ENCODE measurements around the gene CASQ2. TPM values are rescaled to one million over a fixed set of nuclear protein-coding genes. Genes with fewer than 3 reads are reported as not detected.

Gene CASQ2
- polyA plus RNA-seq, 1 of the 3 experiments (the other 2 are of a cell fraction) = not detected

DNA sequence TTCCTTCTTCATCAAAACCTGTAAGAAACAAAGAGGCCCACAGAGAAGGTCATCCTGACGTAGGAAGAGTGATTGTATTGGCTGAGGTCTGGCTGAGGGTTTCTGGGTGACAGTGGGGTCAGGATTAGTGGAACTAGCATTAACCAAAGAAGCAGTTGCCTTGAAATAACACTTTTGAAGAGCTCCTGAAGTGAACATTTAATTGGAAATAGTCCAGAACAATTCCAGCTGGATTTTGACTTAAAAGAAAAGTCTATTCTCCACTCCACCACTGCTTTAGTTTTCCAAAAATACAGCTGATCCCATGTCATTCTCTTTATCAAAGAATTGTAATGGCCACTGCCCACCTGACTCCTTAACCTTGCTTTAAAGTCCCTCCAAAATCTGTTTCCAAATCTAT lies 27.7 kb downstream of the CASQ2 start (continued):
- TF ChIP-seq, protein P1, sequence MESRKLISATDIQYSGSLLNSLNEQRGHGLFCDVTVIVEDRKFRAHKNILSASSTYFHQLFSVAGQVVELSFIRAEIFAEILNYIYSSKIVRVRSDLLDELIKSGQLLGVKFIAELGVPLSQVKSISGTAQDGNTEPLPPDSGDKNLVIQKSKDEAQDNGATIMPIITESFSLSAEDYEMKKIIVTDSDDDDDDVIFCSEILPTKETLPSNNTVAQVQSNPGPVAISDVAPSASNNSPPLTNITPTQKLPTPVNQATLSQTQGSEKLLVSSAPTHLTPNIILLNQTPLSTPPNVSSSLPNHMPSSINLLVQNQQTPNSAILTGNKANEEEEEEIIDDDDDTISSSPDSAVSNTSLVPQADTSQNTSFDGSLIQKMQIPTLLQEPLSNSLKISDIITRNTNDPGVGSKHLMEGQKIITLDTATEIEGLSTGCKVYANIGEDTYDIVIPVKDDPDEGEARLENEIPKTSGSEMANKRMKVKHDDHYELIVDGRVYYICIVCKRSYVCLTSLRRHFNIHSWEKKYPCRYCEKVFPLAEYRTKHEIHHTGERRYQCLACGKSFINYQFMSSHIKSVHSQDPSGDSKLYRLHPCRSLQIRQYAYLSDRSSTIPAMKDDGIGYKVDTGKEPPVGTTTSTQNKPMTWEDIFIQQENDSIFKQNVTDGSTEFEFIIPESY (IDR thresholded peaks at IDR 0.05; ENCODE audit: borderline replicate concordance, low read depth) = no peak
- TF ChIP-seq TEAD4 (IDR thresholded peaks at IDR 0.05; ENCODE audit: borderline replicate concordance, insufficient read depth) (no peak), RXRA (IDR thresholded peaks at IDR 0.05; ENCODE audit: borderline replicate concordance, low read depth) (no peak), RCOR1 (IDR thresholded peaks at IDR 0.05; ENCODE audit: low read length) (no peak), RFX5 (IDR thresholded peaks at IDR 0.05; ENCODE audit: low read length) (no peak), CHD2 (IDR thresholded peaks at IDR 0.05; ENCODE audit: low read length, partially characterized antibody) (no peak), JUND (IDR thresholded peaks at IDR 0.05) (no peak)
- TF ChIP-seq, protein P2, sequence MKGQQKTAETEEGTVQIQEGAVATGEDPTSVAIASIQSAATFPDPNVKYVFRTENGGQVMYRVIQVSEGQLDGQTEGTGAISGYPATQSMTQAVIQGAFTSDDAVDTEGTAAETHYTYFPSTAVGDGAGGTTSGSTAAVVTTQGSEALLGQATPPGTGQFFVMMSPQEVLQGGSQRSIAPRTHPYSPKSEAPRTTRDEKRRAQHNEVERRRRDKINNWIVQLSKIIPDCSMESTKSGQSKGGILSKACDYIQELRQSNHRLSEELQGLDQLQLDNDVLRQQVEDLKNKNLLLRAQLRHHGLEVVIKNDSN (IDR thresholded peaks at IDR 0.05; ENCODE audit: borderline replicate concordance, low read depth) = no peak
- TF ChIP-seq, protein P3, sequence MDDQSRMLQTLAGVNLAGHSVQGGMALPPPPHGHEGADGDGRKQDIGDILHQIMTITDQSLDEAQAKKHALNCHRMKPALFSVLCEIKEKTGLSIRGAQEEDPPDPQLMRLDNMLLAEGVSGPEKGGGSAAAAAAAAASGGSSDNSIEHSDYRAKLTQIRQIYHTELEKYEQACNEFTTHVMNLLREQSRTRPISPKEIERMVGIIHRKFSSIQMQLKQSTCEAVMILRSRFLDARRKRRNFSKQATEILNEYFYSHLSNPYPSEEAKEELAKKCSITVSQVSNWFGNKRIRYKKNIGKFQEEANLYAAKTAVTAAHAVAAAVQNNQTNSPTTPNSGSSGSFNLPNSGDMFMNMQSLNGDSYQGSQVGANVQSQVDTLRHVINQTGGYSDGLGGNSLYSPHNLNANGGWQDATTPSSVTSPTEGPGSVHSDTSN (IDR thresholded peaks at IDR 0.05) = no peak

DNA sequence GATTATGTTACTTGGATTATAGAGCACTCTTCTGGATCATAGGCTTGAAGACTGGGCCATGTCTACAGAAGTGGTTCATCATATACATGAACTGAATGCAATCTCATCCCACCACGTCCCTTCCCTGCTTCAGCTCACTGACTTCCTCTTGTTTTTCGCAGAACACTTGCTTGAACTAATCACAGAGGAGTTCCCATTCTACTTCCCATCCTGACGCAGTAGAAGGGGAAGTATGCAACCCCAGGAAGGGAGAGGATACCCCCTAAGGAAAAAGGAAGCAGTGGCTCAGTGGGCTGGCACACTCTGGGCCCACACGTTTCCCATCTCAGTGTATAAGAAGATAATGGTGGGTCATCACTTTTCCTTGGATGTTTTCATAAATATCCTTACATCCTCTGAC lies 36.2 kb downstream of the CASQ2 start:
- DNase-seq = no peak
- no peaks in the 10 kb centered on the region for H4K20me1 ChIP-seq (ENCODE audit: insufficient read depth)
- H3K4me1 ChIP-seq (ENCODE audit: control insufficient read depth in 1 of 2, insufficient read depth in 2 of 2, low read depth in 1 of 2, low read length in 1 of 2) = no peaks in the 10 kb centered on the region
- H3K79me2 ChIP-seq (ENCODE audit: insufficient read depth) = no peaks in the 10 kb centered on the region; the same call in 1 of the 2 replicates
- no peaks in the 10 kb centered on the region for H3F3A ChIP-seq (replicated peaks; ENCODE audit: insufficient read depth)
- H3K4me2 ChIP-seq = no peak overlapping the region
- TF ChIP-seq ELF1 (IDR thresholded peaks at IDR 0.05) = no peak
- TF ChIP-seq, protein P4, sequence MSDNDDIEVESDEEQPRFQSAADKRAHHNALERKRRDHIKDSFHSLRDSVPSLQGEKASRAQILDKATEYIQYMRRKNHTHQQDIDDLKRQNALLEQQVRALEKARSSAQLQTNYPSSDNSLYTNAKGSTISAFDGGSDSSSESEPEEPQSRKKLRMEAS (IDR thresholded peaks at IDR 0.05; ENCODE audit: low read depth) = no peak
- TF ChIP-seq RFX5 (IDR thresholded peaks at IDR 0.05; ENCODE audit: low read length) = no peak
- no peak for TF ChIP-seq NRF1 (IDR thresholded peaks at IDR 0.05; ENCODE audit: low read depth, low read length)
- no peak for TF ChIP-seq CHD2 (IDR thresholded peaks at IDR 0.05; ENCODE audit: low read length, partially characterized antibody)
- no peak for TF ChIP-seq JUND (IDR thresholded peaks at IDR 0.05)
- TF ChIP-seq NFIC (IDR thresholded peaks at IDR 0.05; ENCODE audit: borderline replicate concordance) = no peak
- TF ChIP-seq, protein P5, sequence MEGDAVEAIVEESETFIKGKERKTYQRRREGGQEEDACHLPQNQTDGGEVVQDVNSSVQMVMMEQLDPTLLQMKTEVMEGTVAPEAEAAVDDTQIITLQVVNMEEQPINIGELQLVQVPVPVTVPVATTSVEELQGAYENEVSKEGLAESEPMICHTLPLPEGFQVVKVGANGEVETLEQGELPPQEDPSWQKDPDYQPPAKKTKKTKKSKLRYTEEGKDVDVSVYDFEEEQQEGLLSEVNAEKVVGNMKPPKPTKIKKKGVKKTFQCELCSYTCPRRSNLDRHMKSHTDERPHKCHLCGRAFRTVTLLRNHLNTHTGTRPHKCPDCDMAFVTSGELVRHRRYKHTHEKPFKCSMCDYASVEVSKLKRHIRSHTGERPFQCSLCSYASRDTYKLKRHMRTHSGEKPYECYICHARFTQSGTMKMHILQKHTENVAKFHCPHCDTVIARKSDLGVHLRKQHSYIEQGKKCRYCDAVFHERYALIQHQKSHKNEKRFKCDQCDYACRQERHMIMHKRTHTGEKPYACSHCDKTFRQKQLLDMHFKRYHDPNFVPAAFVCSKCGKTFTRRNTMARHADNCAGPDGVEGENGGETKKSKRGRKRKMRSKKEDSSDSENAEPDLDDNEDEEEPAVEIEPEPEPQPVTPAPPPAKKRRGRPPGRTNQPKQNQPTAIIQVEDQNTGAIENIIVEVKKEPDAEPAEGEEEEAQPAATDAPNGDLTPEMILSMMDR (IDR thresholded peaks at IDR 0.05) = no peak
- TF ChIP-seq, protein P3 (IDR thresholded peaks at IDR 0.05) = no peak
- TF ChIP-seq EZH2phosphoT487 (IDR thresholded peaks at IDR 0.05; ENCODE audit: borderline replicate concordance, low read depth) = no peak
- no peak for TF ChIP-seq TEAD4 (IDR thresholded peaks at IDR 0.05; ENCODE audit: borderline replicate concordance, insufficient read depth)
- TF ChIP-seq SIN3A (IDR thresholded peaks at IDR 0.05; ENCODE audit: borderline replicate concordance, low read depth, low read length) = no peak
- TF ChIP-seq, protein P1 (IDR thresholded peaks at IDR 0.05; ENCODE audit: borderline replicate concordance, low read depth) = no peak
- no peak for TF ChIP-seq EP300 (IDR thresholded peaks at IDR 0.05; ENCODE audit: borderline replicate concordance in 1 of 2, low read depth in 1 of 2, low read length in 1 of 2)
- no peak for TF ChIP-seq FOXM1 (IDR thresholded peaks at IDR 0.05; ENCODE audit: low read depth)
- no peak for TF ChIP-seq TAF1 (IDR thresholded peaks at IDR 0.05; ENCODE audit: borderline replicate concordance, low read depth, low read length)
- H3K9me2 ChIP-seq = no peaks in the 10 kb centered on the region
- H3K9ac ChIP-seq = no peak overlapping the region
- no peak overlapping the region for H3K4me3 ChIP-seq (ENCODE audit: low read depth in 2 of 2, low read length in 1 of 2)
- POLR2A ChIA-PET = no interaction called here
- no peak overlapping the region for H2AFZ ChIP-seq (ENCODE audit: low read depth)
- CTCF ChIA-PET = no interaction called here
- H3K36me3 ChIP-seq (replicated peaks in 1 of 2; ENCODE audit: control insufficient read depth in 1 of 2, insufficient read depth in 2 of 2, low read length in 1 of 2) = no peaks in the 10 kb centered on the region
- no peaks in the 10 kb centered on the region for H3K27me3 ChIP-seq (ENCODE audit: insufficient read depth)
- H3K9me3 ChIP-seq = no peaks in the 10 kb centered on the region
- H3K27ac ChIP-seq (ENCODE audit: low read depth in 2 of 2, low read length in 1 of 2) = no peak overlapping the region
- WGBS (ENCODE audit: low lambda C conversion rate) = 20% methylated on average over 4 of the region's 4 CpGs

Measured in SK-N-SH (cell line).